ENCODE results near the gene KIF22.

- TF ChIP-seq EZH2phosphoT487 (IDR thresholded peaks at IDR 0.05; ENCODE audit: borderline replicate concordance, low read length): no peak
- no peak for TF ChIP-seq EZH2 (IDR thresholded peaks at IDR 0.05; ENCODE audit: low read length, unreplicated experiment)
Measured at GRCh38 chr16:29753516-29753915, 37.0 kb upstream of the KIF22 start.

Measured in PC-3 (cell line).